ENCODE measurements around the gene KCNK3. TPM values are rescaled to one million over a fixed set of nuclear protein-coding genes. Genes with fewer than 3 reads are reported as not detected.

The KCNK3 gene
- total RNA-seq, 1 experiment from 2014 or later: 0.09 TPM

DNA sequence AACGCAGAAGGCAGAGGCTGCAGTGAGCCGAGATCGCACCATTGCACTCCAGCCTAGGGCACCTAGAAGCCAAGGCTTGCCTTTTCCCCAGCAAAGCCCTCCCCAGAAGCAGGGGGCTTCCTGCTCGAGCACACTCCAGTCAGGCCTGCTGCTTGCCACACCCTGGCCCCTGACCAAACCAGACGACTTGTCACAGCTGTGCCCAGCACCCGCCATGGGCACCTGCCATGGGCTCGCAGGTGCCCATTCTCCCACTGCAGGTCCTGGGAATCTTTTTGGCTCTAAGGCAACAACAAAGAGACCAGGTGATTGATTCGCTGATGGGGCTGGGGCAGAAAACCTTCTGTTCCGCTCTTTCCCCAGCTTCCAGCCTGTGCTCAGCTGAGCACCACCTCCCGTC, 4.9 kb downstream of the KCNK3 start:
- Histone ChIP-seq H3K23me2 (ENCODE audit: insufficient read length, low read depth, low read length, poor library complexity, severe bottlenecking) (peaks cover 4% of the 10 kb centered on the region), H3K79me1 (ENCODE audit: insufficient read depth, low read depth, low read length, poor library complexity, severe bottlenecking) (no peaks in the 10 kb centered on the region), H2BK15ac (ENCODE audit: low read depth, low read length) (no peak overlapping the region), H2AFZ (ENCODE audit: low read length) (no peak overlapping the region), H3K79me2 (ENCODE audit: insufficient read depth, low read length) (no peaks in the 10 kb centered on the region), H4K8ac (replicated peaks; ENCODE audit: insufficient read length, low read depth, low read length) (no peak overlapping the region), H3K18ac (ENCODE audit: insufficient read length, low read depth, low read length) (no peak overlapping the region), H3K56ac (ENCODE audit: insufficient read length, low read depth, low read length) (no peak overlapping the region), H3T11ph (ENCODE audit: low read length) (no peak overlapping the region), H2BK20ac (ENCODE audit: low read depth, low read length, poor library complexity, severe bottlenecking) (no peak overlapping the region), H3K27ac (ENCODE audit: insufficient read length, low read depth, low read length) (no peak overlapping the region), H3K4me2 (ENCODE audit: insufficient read depth, insufficient read length, low read length) (no peak overlapping the region), H3K14ac (ENCODE audit: insufficient read depth, low read length) (no peak overlapping the region; the same call in 1 of the 2 replicates), H3K23ac (ENCODE audit: insufficient read length, low read depth, low read length) (no peak overlapping the region), H4K20me1 (ENCODE audit: control insufficient read depth, insufficient read depth, insufficient read length) (no peaks in the 10 kb centered on the region), H2BK12ac (ENCODE audit: insufficient read length, low read depth, low read length) (no peak overlapping the region), H3K4me1 (ENCODE audit: insufficient read depth, low read length) (no peaks in the 10 kb centered on the region), H3K9ac (ENCODE audit: extremely low read depth, insufficient read length, low read length) (no peak overlapping the region), H2BK120ac (ENCODE audit: low read depth, low read length, poor library complexity, severe bottlenecking) (no peak overlapping the region), H3K27me3 (ENCODE audit: insufficient read depth, low read length) (peaks cover 30% of the 10 kb centered on the region; the same call in 1 of the 2 replicates), H2AK5ac (ENCODE audit: insufficient read length, low read length) (no peak overlapping the region), H3K9me3 (ENCODE audit: control insufficient read depth, low read depth, low read length) (no peaks in the 10 kb centered on the region), H3K4ac (ENCODE audit: low read depth, low read length) (no peak overlapping the region), H2BK5ac (ENCODE audit: insufficient read length, low read length) (no peak overlapping the region), H4K91ac (ENCODE audit: insufficient read length, low read depth, low read length) (no peak overlapping the region), H4K5ac (ENCODE audit: insufficient read length, low read depth, low read length) (no peak overlapping the region)
- Mint-ChIP-seq H3K27me3 (ENCODE audit: low read depth) (peaks cover 86% of the 10 kb centered on the region), H3K9me3 (peaks cover 0 to 3% of the 10 kb centered on the region in 2 experiments; a peak in 1 of 5 replicates), H3K4me1 (peaks cover 5 to 9% of the 10 kb centered on the region in 2 experiments; a peak in 3 of 4 replicates), H3K27ac (no peak overlapping the region), H3K4me3 (no peak overlapping the region), H3K36me3 (ENCODE audit: insufficient read depth in 1 of 3, low read depth in 3 of 3) (no peaks in the 10 kb centered on the region; a peak in 1 of 7 replicates)
- no CpG with 5 or more reads among the region's 10 CpGs for whole genome bisulfite sequencing (ENCODE audit: extremely low coverage, insufficient read length, low lambda C conversion rate)
- TF ChIP-seq CTCF (conservative IDR thresholded peaks at IDR 0.05): no peak
- DNase-seq: no peak

Data from H9 (cell line).